Caco-2 (cell line): ENCODE measurements around the gene PDE7B. TPM values are rescaled to one million over a fixed set of nuclear protein-coding genes. Genes with fewer than 3 reads are reported as not detected.

Source experiments
- BruUV-seq: library from RNA; stranded (reverse); fragments of 400-500 nt; replicated peaks from 2 replicates; lab custom pipeline; 2021; lab: Mats Ljungman, UMichigan
- CTCF ChIA-PET: fragments of 300-600 bp; sonication (Branson Sonifier 250); formaldehyde crosslinking; loops from one replicate; lab custom pipeline; 2022; ENCODE audit warnings: antibody characterized with exemption; lab: Charles Lee
- POLR2A ChIA-PET: fragments of 300-600 bp; sonication (Branson Sonifier 250); formaldehyde crosslinking; loops from one replicate; lab custom pipeline; 2022; ENCODE audit warnings: antibody characterized with exemption; lab: Charles Lee
- DNase-seq, 2 experiments: peaks; one replicate each; pipeline versions ENCODE4 v3.0.0 to v3.0.0-alpha.2; 2020 to 2022
- H3K27me3 ChIP-seq: replicated peaks from 2 replicates; pipeline ENCODE4 v1.6.0; 2011; ENCODE audit warnings: low read length; ENCODE audit not compliant: control insufficient read depth, insufficient read depth
- H3K36me3 ChIP-seq: 2 replicates; pipeline ENCODE4 v1.5.1; 2011; ENCODE audit warnings: low read length; ENCODE audit not compliant: control insufficient read depth, insufficient read depth
- H3K4me1 ChIP-seq: fragments of 250-450 bp; sonication (Bioruptor Pico); 2 replicates; pipeline ENCODE4 v1.5.1; 2020; ENCODE audit warnings: mild to moderate bottlenecking
- H3K4me3 ChIP-seq: 2 replicates; pipeline ENCODE4 v1.5.1; 2011; ENCODE audit warnings: low read depth, mild to moderate bottlenecking, control low read depth, low read length
- H3K9me3 ChIP-seq: fragments of 250-450 bp; sonication (Bioruptor Pico); 2 replicates; pipeline ENCODE4 v1.5.1; 2020; ENCODE audit warnings: mild to moderate bottlenecking, moderate library complexity
- H3K27ac Mint-ChIP-seq: one replicate; pipeline ENCODE4 v1.8.0; 2022; ENCODE audit warnings: mixed read lengths; ENCODE audit not compliant: unreplicated experiment
- H3K27me3 Mint-ChIP-seq: one replicate; pipeline ENCODE4 v1.8.0; 2022; ENCODE audit warnings: mixed read lengths; ENCODE audit not compliant: insufficient read depth, unreplicated experiment
- H3K36me3 Mint-ChIP-seq: one replicate; pipeline ENCODE4 v1.8.0; 2022; ENCODE audit warnings: mild to moderate bottlenecking, mixed read lengths; ENCODE audit not compliant: insufficient read depth, unreplicated experiment
- H3K4me1 Mint-ChIP-seq: one replicate; pipeline ENCODE4 v1.8.0; 2022; ENCODE audit warnings: low read depth, mixed read lengths; ENCODE audit not compliant: unreplicated experiment
- H3K4me3 Mint-ChIP-seq: one replicate; pipeline ENCODE4 v1.8.0; 2022; ENCODE audit warnings: mild to moderate bottlenecking, moderate library complexity, mixed read lengths; ENCODE audit not compliant: unreplicated experiment
- H3K9me3 Mint-ChIP-seq: one replicate; pipeline ENCODE4 v1.8.0; 2022; ENCODE audit warnings: mixed read lengths; ENCODE audit not compliant: unreplicated experiment
- intact Hi-C: fragments of 100-400 bp; cut with micrococcal nuclease; formaldehyde crosslinking; loops from one replicate; pipeline ENCODE4 v1.10.0; 2022; ENCODE audit not compliant: unreplicated experiment
- total RNA-seq: library from RNA; stranded (reverse); gene quantifications from 2 replicates; pipeline ENCODE4 v1.2.3, GENCODE V29; 2022
- TF ChIP-seq, protein P1 (sequence below), 2 experiments: fragments of 200-600 bp in 1 of 2; IDR thresholded peaks; 1 replicate in 1 of 2; 2 replicates in 1 of 2; pipeline versions ENCODE4 v1.5.1 to v1.8.0; 2011 to 2022; ENCODE audit warnings: antibody characterized with exemption in 1 of 2, control low read depth in 1 of 2, inconsistent platforms in 1 of 2, low read depth in 1 of 2, low read length in 1 of 2, mild to moderate bottlenecking in 1 of 2, moderate library complexity in 1 of 2; ENCODE audit not compliant: insufficient read depth in 1 of 2, severe bottlenecking in 1 of 2, unreplicated experiment in 1 of 2

The PDE7B gene
- total RNA-seq, 1 experiment from 2014 or later: not detected

DNA sequence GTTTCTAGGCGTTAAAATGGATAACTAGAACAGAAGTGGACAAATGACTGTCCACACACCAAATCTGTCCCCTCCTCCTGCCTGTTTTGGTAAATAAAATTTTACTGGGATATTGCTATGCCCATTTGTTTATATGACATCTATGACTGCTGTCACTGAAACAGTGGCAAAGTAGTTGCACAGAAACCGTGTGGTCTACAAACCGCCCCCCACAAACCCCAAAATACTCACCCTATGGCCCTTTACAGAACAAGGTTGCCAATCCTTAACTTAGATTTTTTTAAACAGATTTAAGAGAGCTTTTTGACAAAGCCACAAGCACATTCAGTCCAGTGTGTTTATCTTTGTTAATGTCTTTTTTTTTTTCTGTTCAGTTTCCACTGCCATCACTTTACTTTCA, 260.8 kb downstream of the PDE7B start:
- Mint-ChIP-seq H3K9me3 (no peaks in the 10 kb centered on the region), H3K4me3 (no peak overlapping the region), H3K4me1 (peaks cover 13% of the 10 kb centered on the region), H3K27ac (no peak overlapping the region), H3K36me3 (no peaks in the 10 kb centered on the region), H3K27me3 (peaks cover 3% of the 10 kb centered on the region)
- Histone ChIP-seq H3K4me1 (no peaks in the 10 kb centered on the region), H3K36me3 (no peaks in the 10 kb centered on the region), H3K27me3 (no peaks in the 10 kb centered on the region), H3K9me3 (no peaks in the 10 kb centered on the region), H3K4me3 (no peak overlapping the region)
- BruUV-seq: no TSS peak
- no peak for DNase-seq
- intact Hi-C loops: no loop called here
- ChIA-PET POLR2A (no interaction called here), CTCF (no interaction called here)
- TF ChIP-seq, protein P1, sequence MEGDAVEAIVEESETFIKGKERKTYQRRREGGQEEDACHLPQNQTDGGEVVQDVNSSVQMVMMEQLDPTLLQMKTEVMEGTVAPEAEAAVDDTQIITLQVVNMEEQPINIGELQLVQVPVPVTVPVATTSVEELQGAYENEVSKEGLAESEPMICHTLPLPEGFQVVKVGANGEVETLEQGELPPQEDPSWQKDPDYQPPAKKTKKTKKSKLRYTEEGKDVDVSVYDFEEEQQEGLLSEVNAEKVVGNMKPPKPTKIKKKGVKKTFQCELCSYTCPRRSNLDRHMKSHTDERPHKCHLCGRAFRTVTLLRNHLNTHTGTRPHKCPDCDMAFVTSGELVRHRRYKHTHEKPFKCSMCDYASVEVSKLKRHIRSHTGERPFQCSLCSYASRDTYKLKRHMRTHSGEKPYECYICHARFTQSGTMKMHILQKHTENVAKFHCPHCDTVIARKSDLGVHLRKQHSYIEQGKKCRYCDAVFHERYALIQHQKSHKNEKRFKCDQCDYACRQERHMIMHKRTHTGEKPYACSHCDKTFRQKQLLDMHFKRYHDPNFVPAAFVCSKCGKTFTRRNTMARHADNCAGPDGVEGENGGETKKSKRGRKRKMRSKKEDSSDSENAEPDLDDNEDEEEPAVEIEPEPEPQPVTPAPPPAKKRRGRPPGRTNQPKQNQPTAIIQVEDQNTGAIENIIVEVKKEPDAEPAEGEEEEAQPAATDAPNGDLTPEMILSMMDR (IDR thresholded peaks at IDR 0.05; ENCODE audit: insufficient read depth in 1 of 2, low read depth in 1 of 2, low read length in 1 of 2, severe bottlenecking in 1 of 2, unreplicated experiment in 1 of 2): no peak

DNA sequence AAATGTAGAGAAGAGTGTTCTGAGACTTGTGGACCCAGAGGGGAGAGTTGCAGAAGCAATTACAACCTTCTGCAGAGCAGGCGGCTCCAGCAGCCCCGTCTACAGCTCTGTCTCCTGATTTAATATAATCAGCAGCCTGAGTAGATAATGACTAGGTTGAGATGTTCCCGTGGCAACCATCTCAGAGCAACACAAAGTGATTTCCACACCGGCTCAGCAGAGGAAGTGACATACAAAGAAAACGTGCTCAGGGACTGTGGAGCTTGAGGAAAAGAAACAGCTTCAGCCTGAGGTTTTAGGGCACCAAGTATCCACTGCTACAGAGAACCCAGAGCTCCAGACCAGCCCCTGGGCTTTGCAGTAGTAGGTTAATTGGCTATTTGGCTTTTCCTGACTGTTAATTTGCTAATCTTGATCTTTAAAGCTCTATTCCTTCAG, 262.3 kb downstream of the PDE7B start:
- CTCF ChIA-PET: no interaction called here
- BruUV-seq: no TSS peak
- Mint-ChIP-seq H3K27ac (no peak overlapping the region), H3K27me3 (peaks cover 3% of the 10 kb centered on the region), H3K4me1 (peaks cover 13% of the 10 kb centered on the region), H3K36me3 (no peaks in the 10 kb centered on the region), H3K4me3 (no peak overlapping the region), H3K9me3 (no peaks in the 10 kb centered on the region)
- Histone ChIP-seq H3K27me3 (no peaks in the 10 kb centered on the region), H3K9me3 (no peaks in the 10 kb centered on the region), H3K4me1 (no peaks in the 10 kb centered on the region), H3K4me3 (no peak overlapping the region), H3K36me3 (no peaks in the 10 kb centered on the region)
- POLR2A ChIA-PET: no interaction called here
- peak in 1 of 2 experiments; percentile 2 for DNase-seq
- TF ChIP-seq, protein P1 (IDR thresholded peaks at IDR 0.05; ENCODE audit: insufficient read depth in 1 of 2, low read depth in 1 of 2, low read length in 1 of 2, severe bottlenecking in 1 of 2, unreplicated experiment in 1 of 2): no peak
- intact Hi-C loops: no loop called here

DNA sequence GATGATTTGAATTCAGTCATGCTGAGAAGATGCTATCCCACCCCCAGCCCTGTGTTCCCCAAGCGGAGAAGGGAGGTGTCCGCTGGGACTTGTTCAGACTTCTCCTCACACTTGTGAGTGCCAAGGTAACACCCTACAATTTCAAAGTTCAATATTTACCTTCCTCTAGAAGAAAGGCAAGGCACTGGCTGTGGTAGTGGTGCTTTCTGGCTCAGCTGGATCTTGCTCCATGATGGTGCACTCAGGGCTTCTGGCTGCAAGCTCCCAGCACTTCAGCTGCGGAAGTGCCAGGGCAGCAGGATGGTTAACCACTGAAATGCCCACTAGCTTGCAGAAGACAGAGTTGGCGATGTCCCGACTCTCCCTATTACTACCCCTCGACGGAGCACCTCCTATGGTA, 263.2 kb downstream of the PDE7B start:
- no TSS peak for BruUV-seq
- no peak for DNase-seq

More for the DNA sequence above, 263.2 kb downstream of the PDE7B start:
- TF ChIP-seq, protein P1 (IDR thresholded peaks at IDR 0.05; ENCODE audit: insufficient read depth in 1 of 2, low read depth in 1 of 2, low read length in 1 of 2, severe bottlenecking in 1 of 2, unreplicated experiment in 1 of 2): no peak
- intact Hi-C loops: no loop called here
- Mint-ChIP-seq H3K9me3 (no peaks in the 10 kb centered on the region), H3K36me3 (no peaks in the 10 kb centered on the region), H3K27me3 (peaks cover 3% of the 10 kb centered on the region), H3K4me1 (peaks cover 13% of the 10 kb centered on the region), H3K27ac (no peak overlapping the region), H3K4me3 (no peak overlapping the region)
- CTCF ChIA-PET: no interaction called here
- H3K36me3 ChIP-seq: no peaks in the 10 kb centered on the region
- H3K9me3 ChIP-seq: no peaks in the 10 kb centered on the region
- POLR2A ChIA-PET: no interaction called here
- no peak overlapping the region for H3K4me3 ChIP-seq
- no peaks in the 10 kb centered on the region for H3K27me3 ChIP-seq
- no peaks in the 10 kb centered on the region for H3K4me1 ChIP-seq
